Omental fat pad (tissue), 4 donors: ENCODE measurements around the gene GNAO1. TPM values are rescaled to one million over a fixed set of nuclear protein-coding genes. Genes with fewer than 3 reads are reported as not detected.

ENCODE experiments used
- ATAC-seq: fragments of 150-250 bp; one replicate; pipeline ENCODE4 v1.9.1; 2016; ENCODE audit warnings: mild to moderate bottlenecking, moderate library complexity; ENCODE audit not compliant: low FRiP score
- DNase-seq: peaks from one replicate; pipeline ENCODE4 v3.0.0-alpha.2; 2019; ENCODE audit warnings: low spot score
- total RNA-seq, 4 donors: library from RNA; depleted of rRNA; stranded (reverse); fragments of >200 nt; gene quantifications; one replicate each; pipeline ENCODE4 v1.1.0, GENCODE V29; 2016
- TF ChIP-seq, protein P1 (sequence below), 3 donors: fragments of 450-650 bp; IDR thresholded peaks; one replicate each; pipeline ENCODE4 v1.5.1; 2016 to 2017; ENCODE audit warnings: antibody characterized with exemption in 3 of 3, mild to moderate bottlenecking in 3 of 3, moderate library complexity in 2 of 3

Gene GNAO1
- total RNA-seq, 4 donors from 2014 or later: 1.4 to 2.6 (median 2.3) TPM

DNA sequence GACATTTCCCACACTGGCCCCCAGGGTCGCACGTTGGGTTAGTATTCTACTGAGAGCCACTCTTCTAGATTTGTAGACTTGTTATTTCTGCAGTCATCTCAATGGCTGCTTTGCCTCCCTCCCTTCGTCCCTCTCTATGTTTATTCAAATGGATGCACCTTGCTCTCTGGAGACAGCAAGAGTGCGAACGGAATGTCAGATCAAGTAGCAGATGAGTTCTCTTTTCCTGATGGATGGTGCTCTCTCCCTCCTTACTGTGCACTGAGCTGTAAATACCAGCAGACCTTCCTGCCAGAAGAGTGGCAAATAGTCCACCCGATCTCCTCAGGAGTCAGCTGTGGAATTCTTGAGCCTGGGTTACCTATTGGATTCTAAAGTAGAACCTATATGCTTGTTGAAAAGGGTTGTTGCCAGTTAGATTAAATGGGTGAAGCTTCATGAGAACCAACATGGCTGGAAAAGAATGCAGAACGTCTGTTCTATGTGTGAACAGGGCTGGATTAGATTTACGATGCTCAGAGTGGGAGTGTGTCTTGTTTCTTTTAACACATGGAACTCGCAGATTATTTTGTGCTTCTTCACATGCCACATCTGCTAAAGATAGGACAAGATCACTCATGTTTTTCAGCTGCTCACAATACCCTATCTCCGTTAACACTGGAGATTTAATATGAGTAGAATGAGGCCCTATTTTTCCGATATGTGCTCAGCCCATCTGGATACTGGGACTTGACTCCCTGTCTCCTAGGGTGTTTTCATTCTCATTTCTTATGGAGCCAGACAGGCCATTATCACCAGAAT lies 6.1 kb downstream of the GNAO1 start:
- ATAC-seq (no peak), DNase-seq (no peak)
- TF ChIP-seq, protein P1, sequence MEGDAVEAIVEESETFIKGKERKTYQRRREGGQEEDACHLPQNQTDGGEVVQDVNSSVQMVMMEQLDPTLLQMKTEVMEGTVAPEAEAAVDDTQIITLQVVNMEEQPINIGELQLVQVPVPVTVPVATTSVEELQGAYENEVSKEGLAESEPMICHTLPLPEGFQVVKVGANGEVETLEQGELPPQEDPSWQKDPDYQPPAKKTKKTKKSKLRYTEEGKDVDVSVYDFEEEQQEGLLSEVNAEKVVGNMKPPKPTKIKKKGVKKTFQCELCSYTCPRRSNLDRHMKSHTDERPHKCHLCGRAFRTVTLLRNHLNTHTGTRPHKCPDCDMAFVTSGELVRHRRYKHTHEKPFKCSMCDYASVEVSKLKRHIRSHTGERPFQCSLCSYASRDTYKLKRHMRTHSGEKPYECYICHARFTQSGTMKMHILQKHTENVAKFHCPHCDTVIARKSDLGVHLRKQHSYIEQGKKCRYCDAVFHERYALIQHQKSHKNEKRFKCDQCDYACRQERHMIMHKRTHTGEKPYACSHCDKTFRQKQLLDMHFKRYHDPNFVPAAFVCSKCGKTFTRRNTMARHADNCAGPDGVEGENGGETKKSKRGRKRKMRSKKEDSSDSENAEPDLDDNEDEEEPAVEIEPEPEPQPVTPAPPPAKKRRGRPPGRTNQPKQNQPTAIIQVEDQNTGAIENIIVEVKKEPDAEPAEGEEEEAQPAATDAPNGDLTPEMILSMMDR (IDR thresholded peaks at IDR 0.05): no peak

DNA sequence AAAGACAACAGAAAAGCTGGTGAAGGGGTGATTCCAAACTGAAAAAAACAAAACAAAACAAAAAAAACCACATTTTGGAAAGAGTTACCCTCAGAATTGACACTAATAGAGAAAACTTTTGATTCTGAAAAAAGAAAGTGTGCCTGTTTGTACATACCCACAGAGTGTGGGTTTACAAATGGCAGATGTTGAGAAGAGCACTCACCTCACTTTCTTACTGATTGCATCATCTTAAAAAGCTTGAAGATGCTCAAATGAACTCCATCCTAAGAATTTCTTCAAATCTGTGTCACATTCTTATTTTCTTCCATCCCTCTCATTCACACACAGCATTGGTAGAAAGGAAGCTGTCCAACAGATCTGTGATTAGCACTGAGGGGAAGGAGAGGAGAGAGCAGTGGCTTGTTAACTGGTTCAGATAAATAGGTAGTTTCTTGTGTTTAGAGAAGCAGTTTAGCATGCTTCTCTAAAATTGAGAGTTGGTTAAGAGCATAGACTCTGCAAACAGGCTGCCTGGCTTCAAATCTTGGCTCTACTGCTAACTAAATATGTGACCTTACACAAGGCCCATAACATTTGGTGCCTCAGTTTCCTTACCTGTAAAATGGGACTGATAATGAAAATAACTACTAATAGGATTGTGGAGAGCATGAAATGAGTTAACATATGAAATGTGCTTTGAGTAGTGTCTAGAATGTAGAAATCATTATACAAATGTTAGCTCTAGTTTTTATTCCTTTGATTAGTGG lies 6.9 kb downstream of the GNAO1 start:
- no peak for ATAC-seq
- no peak for DNase-seq
- TF ChIP-seq, protein P1 (IDR thresholded peaks at IDR 0.05): no peak

DNA sequence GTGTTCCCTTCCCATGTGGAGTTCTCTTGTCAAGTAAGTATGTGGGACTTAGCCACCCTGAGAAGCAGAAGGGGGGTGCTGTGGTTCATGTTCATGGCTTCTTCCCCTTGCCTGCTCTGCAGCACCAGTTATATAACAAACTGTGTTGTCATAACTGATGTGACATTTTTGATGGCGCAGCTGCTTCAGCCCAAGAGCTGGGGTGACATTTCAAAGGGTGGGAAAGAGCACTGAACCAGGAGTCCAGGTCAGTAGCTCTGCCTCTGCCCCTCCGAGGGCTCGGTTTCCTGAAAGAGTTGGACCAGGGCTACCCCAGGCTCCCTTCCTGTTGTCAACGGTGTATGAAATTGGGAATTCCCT lies 7.4 kb downstream of the GNAO1 start:
- no peak for ATAC-seq
- TF ChIP-seq, protein P1 (IDR thresholded peaks at IDR 0.05): no peak
- no peak for DNase-seq

DNA sequence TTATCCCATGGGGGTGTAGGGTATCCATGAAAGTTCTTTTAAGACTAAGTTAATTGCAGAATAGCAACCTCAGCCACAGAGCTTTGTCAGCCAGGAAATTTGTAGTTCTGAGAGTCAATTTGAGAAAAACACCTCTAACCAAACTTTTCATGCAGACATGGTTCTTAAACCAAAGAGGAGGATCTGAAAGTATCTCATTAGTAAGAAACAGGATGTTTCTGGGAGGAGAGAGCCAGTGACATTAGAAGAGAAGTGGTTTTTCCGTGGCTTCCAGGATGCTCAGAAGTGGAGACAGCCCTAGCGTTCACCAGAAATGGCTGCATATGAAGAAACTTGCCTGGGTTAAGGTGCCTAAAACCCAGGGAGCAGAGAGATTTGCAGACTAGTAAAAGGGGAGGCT lies 7.9 kb downstream of the GNAO1 start:
- no peak for DNase-seq
- TF ChIP-seq, protein P1 (IDR thresholded peaks at IDR 0.05): no peak
- ATAC-seq: no peak

DNA sequence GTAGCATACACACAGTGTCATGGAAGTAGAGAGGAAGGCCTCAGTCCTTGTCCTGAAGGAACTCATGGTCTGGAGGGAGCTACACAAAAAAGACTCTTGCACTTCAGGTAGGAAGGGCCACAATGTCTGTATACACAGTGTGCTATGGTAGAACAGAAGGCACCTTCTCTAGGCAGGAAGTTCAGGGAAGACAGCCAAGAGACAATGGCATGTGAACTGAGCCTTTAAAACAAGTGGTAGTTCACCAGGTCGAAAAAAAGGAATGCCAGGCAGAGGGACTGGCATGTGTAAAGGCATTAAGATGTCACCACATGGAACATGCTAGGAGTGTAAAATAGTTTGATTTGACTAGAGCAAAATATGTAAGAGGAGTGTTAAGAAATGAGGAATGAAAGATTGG lies 9.7 kb downstream of the GNAO1 start:
- DNase-seq (no peak), ATAC-seq (no peak)
- TF ChIP-seq, protein P1 (IDR thresholded peaks at IDR 0.05): no peak

DNA sequence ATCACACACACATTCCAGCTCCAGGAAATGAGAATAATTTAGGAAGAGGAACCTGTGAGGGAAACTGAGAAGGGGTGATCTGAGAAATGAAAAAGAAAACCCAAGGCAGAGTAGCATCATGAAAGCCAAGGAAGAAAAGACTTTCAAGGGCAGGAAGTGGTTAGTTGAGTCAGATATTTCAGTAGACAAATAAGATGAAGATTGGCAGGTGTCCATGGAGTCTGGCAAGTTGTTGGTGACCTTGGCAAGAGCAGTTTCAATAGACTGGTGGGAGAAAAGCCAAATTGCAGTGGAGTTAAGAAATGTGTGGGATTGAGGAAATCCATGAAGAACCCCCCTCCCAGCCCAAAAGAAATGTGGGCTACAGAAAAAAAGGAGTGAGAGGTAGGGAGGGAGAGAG lies 10.7 kb downstream of the GNAO1 start:
- no peak for ATAC-seq
- TF ChIP-seq, protein P1 (IDR thresholded peaks at IDR 0.05): no peak

More for the DNA sequence above, 10.7 kb downstream of the GNAO1 start:
- DNase-seq: no peak
